ENCODE results near the gene CTSH.

GRCh38 chr15:78987556-78988360 lies 42.9 kb upstream of the CTSH start:
- TF ChIP-seq POLR2A (IDR thresholded peaks at IDR 0.05) = no peak
- TF ChIP-seq CTCF (IDR thresholded peaks at IDR 0.05) = no peak

All from transverse colon (tissue), 3 donors.